Left lung (tissue), 10 donors: ENCODE data around the gene HTR4. TPM values are rescaled to one million over a fixed set of nuclear protein-coding genes. Genes with fewer than 3 reads are reported as not detected.

Experiments used
- ATAC-seq: fragments of 200-7000 bp; cut with Tn5 transposase; one replicate; pipeline ENCODE4 v1.9.1; 2020; ENCODE audit warnings: moderate library complexity
- DNase-seq, 4 donors: peaks; one replicate each; pipeline ENCODE4 v3.0.0-alpha.2; 2013 to 2020
- H3K27ac ChIP-seq, 2 donors: fragments of 200-600 bp; sonication (generic) in 1 of 2; one replicate each; pipeline versions ENCODE4 v1.5.0 to v1.8.0; 2020 to 2021
- H3K27me3 ChIP-seq, 2 donors: fragments of 200-600 bp; sonication (generic) in 1 of 2; one replicate each; pipeline versions ENCODE4 v1.5.0 to v1.8.0; 2020 to 2021
- H3K36me3 ChIP-seq, 2 donors: fragments of 200-600 bp; sonication (generic) in 1 of 2; one replicate each; pipeline versions ENCODE4 v1.5.0 to v1.8.0; 2020 to 2021
- H3K4me1 ChIP-seq, 2 donors: fragments of 200-600 bp; one replicate each; pipeline ENCODE4 v1.8.0; 2021
- H3K4me3 ChIP-seq, 2 donors: fragments of 200-600 bp; sonication (generic) in 1 of 2; one replicate each; pipeline versions ENCODE4 v1.5.0 to v1.8.0; 2020 to 2021; ENCODE audit warnings: mild to moderate bottlenecking in 1 of 2
- H3K9me3 ChIP-seq, 2 donors: fragments of 200-600 bp; sonication (generic) in 1 of 2; one replicate each; pipeline versions ENCODE4 v1.5.0 to v1.8.0; 2020 to 2021
- intact Hi-C, 2 donors: fragments of 100-400 bp; cut with DNase I; formaldehyde crosslinking; loops; one replicate each; pipeline versions ENCODE4 v1.11.2 to v1.14.2; 2022
- polyA plus RNA-seq, 6 donors: library from polyadenylated mRNA; unstranded; fragments of 120-200 nt; gene quantifications; one replicate each; pipeline ENCODE4 v1.2.1, GENCODE V29; 2013; ENCODE audit not compliant: insufficient read length in 6 of 6
- total RNA-seq, 2 donors: library from RNA; stranded (reverse); fragmentation: NEBNext Ultra II Directional; extraction: Animal tissue kit (Norgen Biotek cat#: 25700); gene quantifications; one replicate each; pipeline ENCODE4 v1.2.1, GENCODE V29; 2021
- TF ChIP-seq, protein P1 (sequence below), 2 donors: fragments of 200-600 bp; sonication (generic) in 1 of 2; IDR thresholded peaks; one replicate each; pipeline versions ENCODE4 v1.5.0 to v1.8.0; 2021; ENCODE audit warnings: antibody characterized with exemption in 2 of 2
- donor health status: DM: no; HTN: yes; CAD: no.
- donor health status: DM: no; HTN: no; CAD: no.

HTR4 gene
- total and polyA plus RNA-seq, 8 donors, result 0.38 to 1.5 (median 0.76) TPM; not detected in 2

DNA sequence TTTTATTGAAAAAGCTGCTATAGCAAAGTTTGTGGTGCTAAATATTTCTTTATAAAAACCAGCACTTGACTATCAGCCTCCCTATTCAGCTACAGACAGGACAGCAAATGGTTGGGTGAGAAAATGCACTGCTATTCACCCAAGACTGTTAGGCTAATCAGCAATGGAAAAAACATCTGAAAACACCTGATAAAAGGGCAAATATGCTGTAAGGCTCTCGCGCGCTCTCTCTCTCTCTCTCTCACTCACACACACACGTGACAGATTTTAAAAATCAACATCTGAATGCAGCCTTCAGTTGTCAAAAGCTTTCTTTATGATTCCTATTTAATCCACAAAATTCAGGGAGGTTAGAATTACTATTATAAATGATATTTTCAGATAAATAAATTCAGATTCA, 80.2 kb downstream of the HTR4 start:
- no peak overlapping the region for H3K27ac ChIP-seq
- H3K4me3 ChIP-seq, result no peak overlapping the region
- ATAC-seq (no peak), DNase-seq (no peak)
- H3K9me3 ChIP-seq, result no peaks in the 10 kb centered on the region
- TF ChIP-seq, protein P1, sequence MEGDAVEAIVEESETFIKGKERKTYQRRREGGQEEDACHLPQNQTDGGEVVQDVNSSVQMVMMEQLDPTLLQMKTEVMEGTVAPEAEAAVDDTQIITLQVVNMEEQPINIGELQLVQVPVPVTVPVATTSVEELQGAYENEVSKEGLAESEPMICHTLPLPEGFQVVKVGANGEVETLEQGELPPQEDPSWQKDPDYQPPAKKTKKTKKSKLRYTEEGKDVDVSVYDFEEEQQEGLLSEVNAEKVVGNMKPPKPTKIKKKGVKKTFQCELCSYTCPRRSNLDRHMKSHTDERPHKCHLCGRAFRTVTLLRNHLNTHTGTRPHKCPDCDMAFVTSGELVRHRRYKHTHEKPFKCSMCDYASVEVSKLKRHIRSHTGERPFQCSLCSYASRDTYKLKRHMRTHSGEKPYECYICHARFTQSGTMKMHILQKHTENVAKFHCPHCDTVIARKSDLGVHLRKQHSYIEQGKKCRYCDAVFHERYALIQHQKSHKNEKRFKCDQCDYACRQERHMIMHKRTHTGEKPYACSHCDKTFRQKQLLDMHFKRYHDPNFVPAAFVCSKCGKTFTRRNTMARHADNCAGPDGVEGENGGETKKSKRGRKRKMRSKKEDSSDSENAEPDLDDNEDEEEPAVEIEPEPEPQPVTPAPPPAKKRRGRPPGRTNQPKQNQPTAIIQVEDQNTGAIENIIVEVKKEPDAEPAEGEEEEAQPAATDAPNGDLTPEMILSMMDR (IDR thresholded peaks at IDR 0.05), result no peak
- intact Hi-C loops, result no loop called here
- no peaks in the 10 kb centered on the region for H3K4me1 ChIP-seq
- no peaks in the 10 kb centered on the region for H3K27me3 ChIP-seq
- no peaks in the 10 kb centered on the region for H3K36me3 ChIP-seq

- intact Hi-C loops, result no loop called here
- H3K36me3 ChIP-seq, result no peaks in the 10 kb centered on the region
- no peak overlapping the region for H3K27ac ChIP-seq
- no peak overlapping the region for H3K4me3 ChIP-seq
- H3K27me3 ChIP-seq, result no peaks in the 10 kb centered on the region
- ATAC-seq (no peak), DNase-seq (no peak)
- H3K9me3 ChIP-seq, result no peaks in the 10 kb centered on the region
- H3K4me1 ChIP-seq, result no peaks in the 10 kb centered on the region
- TF ChIP-seq, protein P1 (IDR thresholded peaks at IDR 0.05), result no peak
These were observed 81.0 kb downstream of the HTR4 start for GRCh38 chr5:148573374-148573773.

- intact Hi-C loops, result no loop called here
- DNase-seq (no peak), ATAC-seq (peak; percentile 96)
These were observed 84.4 kb downstream of the HTR4 start for GRCh38 chr5:148569948-148570347.

GRCh38 chr5:148565148-148565547, 89.2 kb downstream of the HTR4 start:
- Histone ChIP-seq H3K27ac (no peak overlapping the region), H3K4me3 (no peak overlapping the region), H3K9me3 (no peaks in the 10 kb centered on the region), H3K4me1 (peaks cover 0 to 5% of the 10 kb centered on the region in 2 donors), H3K36me3 (no peaks in the 10 kb centered on the region), H3K27me3 (no peaks in the 10 kb centered on the region)
- DNase-seq (no peak), ATAC-seq (no peak)
- TF ChIP-seq, protein P1 (IDR thresholded peaks at IDR 0.05), result no peak
- intact Hi-C loops, result no loop called here

More at GRCh38 chr5:148569948-148570347, 84.4 kb downstream of the HTR4 start:
- Histone ChIP-seq H3K4me1 (no peaks in the 10 kb centered on the region), H3K9me3 (no peaks in the 10 kb centered on the region), H3K27me3 (no peaks in the 10 kb centered on the region), H3K36me3 (no peaks in the 10 kb centered on the region), H3K27ac (no peak overlapping the region), H3K4me3 (no peak overlapping the region)
- TF ChIP-seq, protein P1 (IDR thresholded peaks at IDR 0.05), result no peak

GRCh38 chr5:148563021-148563420, 91.3 kb downstream of the HTR4 start:
- no peak for DNase-seq
- ATAC-seq, result no peak
- H3K36me3 ChIP-seq, result no peaks in the 10 kb centered on the region
- H3K27me3 ChIP-seq, result no peaks in the 10 kb centered on the region
- H3K27ac ChIP-seq, result no peak overlapping the region
- no peaks in the 10 kb centered on the region for H3K9me3 ChIP-seq
- TF ChIP-seq, protein P1 (IDR thresholded peaks at IDR 0.05), result no peak
- H3K4me1 ChIP-seq, result peaks cover 0 to 5% of the 10 kb centered on the region in 2 donors
- intact Hi-C loops, result no loop called here
- H3K4me3 ChIP-seq, result no peak overlapping the region
